Endometrial microvascular endothelial cells (primary cell): ENCODE data around the gene KCTD19. TPM values are rescaled to one million over a fixed set of nuclear protein-coding genes. Genes with fewer than 3 reads are reported as not detected.

Experiments
- in situ Hi-C: cut with HindIII; loops from 2 replicates; pipeline ENCODE4 v1.10.0; 2017; ENCODE audit warnings: low sequenced_read_pairs, low pct_unique_long_range_greater_than_20kb; ENCODE audit errors: inconsistent ontology term
- total RNA-seq: library from RNA; depleted of rRNA; stranded (reverse); fragments of >200 nt; gene quantifications from one replicate; pipeline ENCODE4 v1.2.3, GENCODE V29; 2015; ENCODE audit errors: inconsistent ontology term

The KCTD19 gene
- total RNA-seq, 1 donor from 2014 or later, result under 0.01 TPM

DNA sequence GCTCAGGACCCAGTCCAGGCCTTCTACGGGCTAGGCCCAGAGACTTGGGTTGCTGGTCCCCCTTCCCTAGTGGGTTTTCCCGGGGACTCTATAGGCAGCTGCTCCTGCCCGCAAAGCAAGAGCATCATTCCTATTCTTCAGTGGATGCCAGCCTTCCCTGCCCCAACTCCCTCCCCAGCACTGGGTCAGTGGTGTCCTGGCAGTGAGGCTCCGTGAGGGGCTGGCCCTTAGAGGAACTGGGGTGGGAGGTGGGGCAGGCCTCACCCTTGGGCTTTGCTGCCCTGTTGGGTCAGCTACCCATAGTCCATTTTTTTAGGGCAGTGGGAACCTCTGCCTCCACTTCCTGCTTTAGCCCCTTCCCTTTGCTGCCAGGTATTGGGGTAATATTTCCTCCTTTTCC is 55.1 kb downstream of the KCTD19 start:
- in situ Hi-C loops, result no loop called here

DNA sequence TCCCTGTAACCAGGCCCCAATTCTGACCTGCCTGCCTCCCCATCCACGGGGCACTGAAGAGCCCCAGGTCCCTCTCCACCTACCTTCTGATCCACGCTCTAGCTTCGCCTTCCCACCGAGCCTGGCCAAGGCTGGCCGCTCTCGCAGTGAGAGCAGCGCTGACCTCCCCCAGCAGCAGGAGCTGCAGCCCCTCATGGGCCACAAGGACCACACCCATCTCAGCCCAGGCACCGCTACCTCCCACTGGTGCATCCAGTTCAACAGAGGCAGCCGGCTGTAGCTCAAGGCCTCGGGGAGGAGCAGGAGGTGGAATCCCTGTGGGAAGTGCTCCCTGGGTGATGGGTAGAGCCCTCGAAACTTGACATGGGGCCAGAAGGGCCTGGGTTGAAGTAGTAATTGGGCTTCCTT is 55.6 kb downstream of the KCTD19 start:
- in situ Hi-C loops, result no loop called here

DNA sequence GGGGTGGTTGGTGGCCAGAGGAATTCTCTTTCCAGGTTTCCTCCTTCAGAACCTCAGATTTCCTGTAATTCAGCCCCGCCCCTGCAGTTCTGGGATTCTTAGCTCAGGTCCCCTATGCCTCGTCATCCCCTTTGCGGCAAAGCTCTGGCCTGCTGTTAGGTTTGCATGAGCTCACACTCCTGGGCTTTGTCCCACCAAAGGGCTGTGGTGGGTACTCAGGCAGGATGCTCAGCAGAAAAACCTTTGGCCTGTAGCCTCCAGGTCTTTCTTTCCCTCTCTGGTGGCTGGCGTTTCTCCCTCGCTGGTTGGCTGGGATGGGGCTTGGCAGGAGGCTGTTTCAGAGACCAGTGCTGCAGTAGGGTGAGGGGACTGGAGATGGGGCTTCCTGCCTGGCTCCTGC is 56.8 kb downstream of the KCTD19 start:
- in situ Hi-C loops, result loop anchor here (10.0 kb wide), 1 partner anchor 115 kb away; no protein-coding TSS in a partner anchor

DNA sequence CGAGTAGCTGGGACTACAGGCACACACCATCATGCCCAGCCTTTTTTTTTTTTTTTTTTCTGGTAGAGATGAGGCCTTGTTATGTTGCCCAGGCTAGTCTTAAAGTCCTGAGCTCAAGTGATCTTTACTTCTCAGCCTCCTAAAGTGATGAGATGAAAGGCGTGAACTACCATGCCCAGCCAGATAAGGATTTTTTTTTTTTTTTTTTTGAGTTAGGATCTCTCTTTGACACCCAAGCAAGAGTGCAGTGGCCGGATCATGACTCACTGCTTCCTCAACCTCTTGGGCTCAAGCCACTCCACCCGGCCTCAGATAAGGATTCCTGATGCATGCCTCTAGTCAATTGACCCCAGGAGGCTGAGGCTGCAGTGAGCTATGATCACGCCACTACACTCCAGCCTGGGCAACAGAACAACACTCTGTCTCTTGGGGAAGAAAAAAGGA is 58.4 kb downstream of the KCTD19 start:
- in situ Hi-C loops, result loop anchor here (10.0 kb wide), 1 partner anchor 117 kb away; no protein-coding TSS in a partner anchor

DNA sequence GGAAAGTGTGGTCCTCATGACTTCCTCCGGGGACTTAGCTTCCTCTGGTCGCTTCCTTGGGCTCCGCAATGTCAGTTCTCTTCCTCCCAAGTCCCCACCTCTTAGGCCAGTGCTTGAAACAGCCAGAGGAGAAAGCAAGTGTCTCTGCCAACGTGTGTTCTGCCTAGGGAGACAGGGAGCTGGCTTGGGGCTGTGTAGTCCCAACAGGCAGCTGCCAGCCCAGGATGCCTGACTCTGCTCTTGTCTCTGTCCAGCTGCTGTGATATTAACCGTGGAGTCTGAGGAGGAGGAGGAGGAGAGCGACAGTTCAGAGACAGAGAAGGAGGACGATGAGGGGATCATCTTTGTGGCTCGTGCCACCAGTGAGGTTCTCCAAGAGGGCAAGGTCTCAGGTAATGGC is 60.7 kb downstream of the KCTD19 start:
- in situ Hi-C loops, result loop anchor here (10.0 kb wide), 1 partner anchor 119 kb away; no protein-coding TSS in a partner anchor

DNA sequence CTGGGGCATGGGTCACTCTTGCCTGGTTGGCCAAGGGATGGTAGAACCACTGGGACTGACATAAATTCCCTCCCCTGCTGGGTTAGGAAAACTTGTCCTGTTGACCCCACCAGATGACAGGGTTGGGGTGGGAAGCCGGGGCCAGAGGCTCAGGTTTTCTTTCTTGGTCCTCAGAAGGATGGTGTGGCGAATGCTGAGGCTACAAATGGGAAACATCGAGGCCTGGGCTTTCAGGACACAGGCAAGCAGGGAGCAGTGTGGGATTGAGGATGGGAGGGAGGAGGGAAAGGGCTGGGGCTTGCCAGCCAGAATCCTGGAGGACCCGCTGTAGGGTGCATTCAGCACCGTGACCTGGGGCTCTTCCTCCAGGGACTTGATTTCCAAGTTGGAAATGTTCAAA is 61.7 kb downstream of the KCTD19 start:
- in situ Hi-C loops, result loop anchor here (10.0 kb wide), 1 partner anchor 120 kb away; no protein-coding TSS in a partner anchor

DNA sequence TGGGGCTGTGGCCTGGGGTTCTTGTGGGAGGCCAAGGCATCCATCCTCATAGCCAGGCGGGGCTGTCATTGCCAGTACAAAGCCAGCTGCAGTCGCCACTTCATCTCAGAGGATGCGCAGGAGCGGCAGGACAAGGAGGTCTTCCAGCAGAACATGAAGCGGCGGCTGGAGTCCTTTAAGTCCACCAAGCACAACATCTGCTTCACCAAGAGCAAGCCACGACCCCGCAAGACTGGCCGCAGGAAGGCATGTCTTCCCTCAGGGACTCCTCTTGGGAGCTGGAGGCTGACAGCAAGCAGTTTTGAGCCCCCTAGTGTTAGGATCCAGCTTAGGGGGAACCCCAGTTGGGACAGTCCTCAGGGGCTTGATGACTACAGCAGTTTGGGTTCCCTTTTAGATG is 62.3 kb downstream of the KCTD19 start:
- in situ Hi-C loops, result loop anchor here (10.0 kb wide), 1 partner anchor 121 kb away; no protein-coding TSS in a partner anchor

DNA sequence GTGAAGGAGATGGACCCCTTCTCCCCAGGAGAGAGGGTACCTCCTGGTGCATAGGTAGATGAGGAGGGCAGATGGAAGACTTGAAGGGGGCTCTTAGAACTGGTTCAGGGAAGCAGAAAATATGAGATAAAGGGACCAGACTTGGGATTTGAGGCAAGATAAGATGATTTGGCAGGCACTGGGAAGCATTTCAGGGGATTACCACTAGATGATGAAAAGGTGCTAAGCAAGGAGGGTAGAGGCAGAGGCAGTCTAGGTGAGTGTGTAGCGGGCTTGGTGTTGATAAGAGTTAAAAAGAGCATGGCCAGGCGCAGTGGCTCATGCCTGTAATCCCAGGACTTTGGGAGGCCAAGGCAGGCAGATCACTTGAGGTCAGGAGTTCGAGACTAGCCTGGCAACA is 63.3 kb downstream of the KCTD19 start:
- in situ Hi-C loops, result loop anchor here (10.0 kb wide), 1 partner anchor 122 kb away; no protein-coding TSS in a partner anchor

DNA sequence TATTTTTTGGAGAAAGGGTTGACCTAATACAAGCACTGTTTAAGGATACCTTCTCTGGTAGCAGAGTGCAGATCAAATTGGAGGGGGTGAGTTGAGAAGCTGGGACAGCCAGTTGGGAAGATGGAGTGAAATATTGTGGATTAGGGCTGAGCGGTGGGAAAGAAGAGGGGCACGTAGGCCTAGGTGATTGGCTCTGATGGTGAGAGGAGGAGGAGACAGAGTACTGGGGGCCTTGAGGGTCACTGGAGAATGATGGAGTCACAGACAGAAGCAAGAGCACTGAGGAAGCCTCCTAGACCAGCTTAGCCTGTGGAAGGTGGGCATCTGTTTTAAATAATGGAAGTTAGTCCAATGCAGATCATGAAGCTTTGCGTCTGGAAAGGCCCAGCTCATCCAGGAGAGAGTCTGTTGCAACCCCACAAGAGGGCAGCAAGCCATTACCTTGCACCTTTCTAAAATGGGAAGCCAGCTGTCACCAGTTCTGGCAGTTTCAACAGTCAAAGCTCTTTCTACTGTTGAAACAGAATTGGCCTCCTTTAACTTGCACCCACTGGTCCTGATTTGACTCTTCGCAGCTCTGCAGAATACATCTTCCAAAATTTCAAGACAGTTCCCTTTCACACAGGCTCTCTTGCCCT is 66.0 kb downstream of the KCTD19 start:
- in situ Hi-C loops, result loop anchor here (10.0 kb wide), 1 partner anchor 124 kb away; no protein-coding TSS in a partner anchor

DNA sequence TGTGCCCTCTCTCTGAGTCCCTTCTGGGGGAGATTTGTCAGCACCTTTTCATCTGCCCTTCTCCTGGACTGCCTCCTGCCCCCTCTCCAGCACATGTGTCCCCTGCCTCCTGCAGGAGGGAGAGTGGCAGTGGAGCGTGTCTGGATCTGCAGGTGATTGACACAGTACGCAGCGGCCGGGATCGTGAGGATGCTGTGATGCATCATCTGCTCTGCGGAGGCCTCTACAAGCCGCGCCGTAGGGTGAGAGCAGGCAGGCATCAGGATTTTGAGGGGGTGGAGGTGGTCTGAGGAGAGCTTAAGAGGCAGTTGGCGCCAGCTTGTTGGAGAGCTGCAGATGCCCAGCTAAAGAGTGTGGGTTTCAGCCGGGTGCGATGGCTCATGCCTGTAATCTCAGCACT is 66.8 kb downstream of the KCTD19 start:
- in situ Hi-C loops, result loop anchor here (10.0 kb wide), 1 partner anchor 125 kb away; no protein-coding TSS in a partner anchor

DNA sequence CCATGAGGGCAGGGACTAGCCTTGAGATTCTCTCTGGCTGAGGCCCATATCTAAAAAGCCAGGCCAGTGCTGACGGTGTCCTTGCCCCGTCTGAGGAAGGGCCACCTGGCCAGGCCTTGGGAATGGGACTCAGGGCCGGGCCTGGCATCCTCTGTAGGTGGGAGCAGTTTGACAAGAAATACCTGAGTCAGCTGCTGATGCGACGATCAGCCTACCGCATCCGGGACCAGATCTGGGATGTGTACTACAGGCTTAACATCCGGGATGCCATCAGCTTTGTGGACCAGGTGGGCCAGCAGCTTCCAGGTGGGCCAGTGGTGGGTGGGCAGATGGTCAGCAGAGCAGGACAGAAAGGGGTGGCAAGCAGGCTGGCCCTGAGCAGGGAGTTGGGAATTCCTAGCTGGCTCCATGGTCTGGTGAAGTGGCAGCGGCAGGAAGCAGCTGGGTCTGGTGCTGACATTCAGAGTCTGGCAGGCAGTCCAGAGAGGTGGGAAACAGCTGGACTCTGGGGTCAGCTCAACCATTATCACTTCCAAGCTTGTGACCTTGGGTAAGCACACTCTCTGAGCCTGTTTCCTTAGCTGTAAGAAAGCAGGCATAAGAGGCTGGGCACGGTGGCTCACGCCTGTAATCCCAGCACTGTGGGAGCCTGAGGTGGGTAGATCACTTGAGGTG is 68.2 kb downstream of the KCTD19 start:
- in situ Hi-C loops, result no loop called here

DNA sequence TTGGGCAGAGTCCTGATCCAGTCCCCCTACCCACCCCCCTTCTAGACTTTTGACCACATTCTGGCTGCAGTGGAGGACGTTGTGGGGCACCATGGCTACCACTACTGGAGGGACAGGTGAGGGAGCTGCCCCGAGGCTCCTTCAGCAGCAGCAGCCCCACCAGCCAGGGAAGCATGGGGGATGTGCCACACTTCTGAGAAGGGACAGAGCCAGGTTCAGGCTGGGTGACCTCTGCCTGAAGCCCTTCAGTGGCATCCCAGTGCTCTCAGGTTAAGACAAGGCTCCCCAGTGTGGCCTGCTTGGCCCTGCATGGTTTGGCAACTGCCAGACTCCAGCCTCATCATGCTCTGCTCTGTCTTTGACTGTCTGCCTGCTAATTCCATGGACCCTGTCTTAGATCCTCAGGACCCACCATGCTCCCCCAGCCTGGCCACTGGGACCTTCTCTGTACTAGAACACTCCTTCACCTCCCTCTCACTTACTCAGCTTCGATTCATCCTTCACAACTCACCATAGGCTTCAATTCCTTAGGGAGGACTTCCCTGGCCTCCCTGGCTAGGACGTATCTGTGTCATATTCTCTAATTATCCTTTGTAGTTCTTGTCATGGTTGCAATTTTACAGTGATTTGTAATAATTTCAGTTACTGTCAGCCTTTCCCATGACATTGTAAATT is 68.9 kb downstream of the KCTD19 start:
- in situ Hi-C loops, result no loop called here

DNA sequence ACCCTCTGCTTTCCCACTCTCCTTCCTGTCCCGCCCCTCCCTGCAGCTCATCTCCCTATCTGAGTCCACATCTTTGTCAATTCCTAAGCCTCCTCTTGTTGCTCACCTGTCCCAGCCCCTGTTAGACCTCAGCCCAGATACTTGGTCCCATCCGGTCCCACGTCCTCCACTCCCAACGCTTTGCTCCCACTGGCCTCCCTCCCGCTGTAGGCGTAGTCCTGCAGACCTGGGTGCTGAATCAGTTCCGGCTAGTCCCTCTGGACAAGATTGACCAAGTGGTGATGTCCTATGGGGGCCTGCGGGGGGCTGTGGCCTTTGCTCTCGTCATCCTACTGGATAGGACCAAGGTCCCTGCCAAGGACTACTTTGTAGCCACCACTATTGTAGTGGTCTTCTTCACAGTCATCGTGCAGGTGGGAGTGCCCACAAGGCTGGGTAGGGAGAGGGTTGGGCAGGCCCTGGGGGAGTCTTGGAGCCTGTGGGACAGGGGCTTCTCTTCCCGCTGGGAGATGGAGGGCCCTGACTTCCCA is 69.8 kb downstream of the KCTD19 start:
- in situ Hi-C loops, result no loop called here

DNA sequence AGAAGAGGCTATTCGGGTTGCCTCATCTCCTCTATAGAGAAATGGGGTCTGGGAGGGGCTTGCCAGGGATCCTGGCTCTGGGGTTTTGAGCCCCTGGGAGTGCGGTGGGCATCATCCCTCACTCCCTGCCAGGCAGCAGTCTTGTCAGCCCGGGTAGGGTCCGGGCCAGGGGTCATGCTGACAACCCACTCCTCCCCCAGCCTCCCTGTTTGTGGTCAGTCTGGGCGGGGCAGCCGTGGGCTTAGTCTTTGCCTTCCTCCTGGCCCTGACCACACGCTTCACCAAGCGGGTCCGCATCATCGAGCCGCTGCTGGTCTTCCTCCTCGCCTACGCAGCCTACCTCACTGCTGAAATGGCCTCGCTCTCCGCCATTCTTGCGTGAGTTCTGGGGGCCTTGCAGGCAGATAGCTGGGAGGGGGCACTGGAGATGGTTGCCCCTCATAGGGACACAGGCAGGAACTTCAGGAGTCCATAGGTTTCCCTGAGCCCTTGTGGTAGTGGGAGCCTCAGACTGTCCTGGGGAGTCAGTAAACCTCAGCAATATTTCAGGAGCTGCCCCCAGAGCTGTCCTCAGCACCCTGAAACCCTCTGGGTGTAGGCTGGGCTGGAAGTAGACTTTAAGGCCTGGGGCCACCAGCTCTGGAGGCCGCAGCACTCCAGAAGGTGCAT is 70.9 kb downstream of the KCTD19 start:
- in situ Hi-C loops, result no loop called here

DNA sequence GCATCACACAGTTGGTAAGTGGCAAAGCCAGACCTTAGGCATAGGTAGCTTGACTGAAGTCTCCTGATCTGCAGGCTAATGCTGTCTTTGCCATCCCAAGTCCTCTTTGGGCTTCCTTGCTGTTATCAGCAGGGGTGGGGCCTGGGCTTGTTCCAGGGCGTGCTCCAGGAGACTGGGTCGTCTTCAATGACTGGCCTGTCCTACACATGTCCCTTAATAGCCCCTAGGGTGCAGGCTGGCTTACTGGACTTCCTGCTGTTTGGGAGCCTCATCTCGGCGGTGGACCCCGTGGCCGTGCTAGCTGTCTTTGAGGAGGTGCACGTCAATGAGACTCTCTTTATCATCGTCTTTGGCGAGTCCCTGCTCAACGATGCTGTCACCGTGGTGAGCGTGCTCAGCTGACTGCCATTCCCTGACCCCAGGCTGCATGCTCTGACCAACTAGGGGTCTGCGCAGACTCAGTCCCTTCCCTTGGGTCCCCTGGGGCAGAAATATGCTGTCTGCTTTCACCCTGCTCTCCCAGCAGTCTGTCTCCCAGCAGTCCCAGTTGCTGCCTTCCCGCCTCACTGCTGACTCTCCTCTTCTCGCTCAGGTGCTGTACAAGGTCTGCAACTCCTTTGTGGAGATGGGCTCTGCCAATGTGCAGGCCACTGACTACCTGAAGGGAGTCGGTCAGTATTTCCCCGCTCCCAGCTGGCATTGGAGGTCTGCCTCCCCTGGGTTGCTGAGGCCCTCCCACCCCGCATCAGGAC is 71.6 kb downstream of the KCTD19 start:
- in situ Hi-C loops, result no loop called here

DNA sequence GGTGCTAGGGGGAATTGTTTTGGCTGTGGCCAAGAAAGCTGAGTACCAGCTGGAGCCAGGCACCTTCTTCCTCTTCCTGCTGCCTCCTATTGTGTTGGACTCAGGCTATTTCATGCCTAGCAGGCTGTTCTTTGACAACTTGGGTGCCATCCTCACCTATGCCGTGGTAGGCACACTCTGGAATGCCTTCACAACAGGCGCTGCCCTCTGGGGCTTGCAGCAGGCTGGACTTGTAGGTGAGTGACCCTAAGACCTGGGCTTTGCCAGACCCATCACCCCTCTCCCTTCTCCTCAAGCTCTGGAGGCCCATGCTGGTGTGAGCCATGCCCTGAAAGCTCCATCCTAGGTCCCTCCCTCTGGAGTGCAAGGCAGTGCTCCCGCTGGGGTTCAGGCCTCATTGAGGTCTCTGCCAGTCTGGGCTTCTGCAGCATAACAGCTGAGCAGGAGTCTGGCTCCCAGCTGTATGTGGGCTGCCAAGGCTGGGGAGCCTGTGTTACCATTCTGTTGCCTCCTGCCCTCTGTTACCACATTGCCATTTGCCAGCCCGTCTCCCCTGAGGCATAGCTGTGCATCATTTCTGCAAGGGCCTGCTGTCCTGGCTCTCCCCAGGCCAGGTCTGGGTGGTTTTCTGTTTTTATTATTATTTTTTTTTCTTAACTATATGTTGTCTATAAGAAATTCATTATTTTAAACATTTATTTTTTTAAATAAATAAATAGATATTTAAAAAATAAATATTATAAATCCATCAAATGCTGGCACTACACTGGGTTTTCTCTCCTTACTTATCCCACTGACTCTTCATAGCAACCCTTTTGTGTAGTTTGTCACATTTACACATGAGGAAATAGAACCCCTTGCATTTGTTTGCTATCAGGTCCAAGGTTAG is 73.7 kb downstream of the KCTD19 start:
- in situ Hi-C loops, result no loop called here

DNA sequence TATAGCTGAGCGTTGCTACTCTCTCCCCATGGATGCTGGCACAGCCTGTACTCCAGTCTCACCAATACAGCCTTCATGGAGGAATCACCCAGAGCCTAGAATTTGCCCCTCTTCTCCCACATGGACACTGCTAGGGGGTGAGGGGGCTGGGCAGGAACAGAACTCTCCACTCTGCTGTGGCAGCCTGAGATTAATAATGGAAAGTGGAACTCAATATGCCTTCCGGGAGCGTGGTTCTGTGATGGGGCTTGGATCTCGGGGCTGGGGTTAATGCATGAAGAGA is 76.6 kb downstream of the KCTD19 start:
- in situ Hi-C loops, result no loop called here
